HepG2 (cell line): ENCODE results near the gene FBXO4. TPM values are rescaled to one million over a fixed set of nuclear protein-coding genes. Genes with fewer than 3 reads are reported as not detected.

ENCODE experiments used
- ATF4 ChIP-seq, 2 experiments: fragments of 450-650 bp in 1 of 2; sonication (generic) in 1 of 2; formaldehyde crosslinking; IDR thresholded peaks; 2 replicates each; pipeline versions ENCODE4 v1.5.0 to v1.8.0; 2020 to 2022; ENCODE audit warnings: mild to moderate bottlenecking in 1 of 2, missing genetic modification reagents in 1 of 2
- CBX2 ChIP-seq, 2 experiments: fragments of 200-600 bp in 1 of 2; sonication (generic); formaldehyde crosslinking in 1 of 2; IDR thresholded peaks; 2 replicates each; pipeline versions ENCODE4 v1.7.0 to v1.8.1; 2018 to 2022; ENCODE audit warnings: low read depth in 2 of 2, low read length in 1 of 2, mild to moderate bottlenecking in 1 of 2, missing genetic modification reagents in 1 of 2
- CENPX ChIP-seq: sonication (generic); formaldehyde crosslinking; IDR thresholded peaks from 2 replicates; pipeline ENCODE4 v1.9.0; 2021; ENCODE audit warnings: mild to moderate bottlenecking, missing genetic modification reagents, moderate library complexity
- DPF2 ChIP-seq: sonication (generic); formaldehyde crosslinking; IDR thresholded peaks from 2 replicates; pipeline ENCODE4 v1.4.0; 2020; ENCODE audit warnings: mild to moderate bottlenecking, low read depth, missing genetic modification reagents, borderline replicate concordance
- ERF ChIP-seq: IDR thresholded peaks from 2 replicates; pipeline ENCODE4 v1.6.1; 2018; ENCODE audit warnings: missing biosample characterization, missing genetic modification reagents
- FOXJ3 ChIP-seq: sonication (generic); formaldehyde crosslinking; IDR thresholded peaks from 2 replicates; pipeline ENCODE4 v1.4.0; 2020; ENCODE audit warnings: missing genetic modification reagents, mild to moderate bottlenecking, borderline replicate concordance
- HDAC2 ChIP-seq: sonication (generic); formaldehyde crosslinking; IDR thresholded peaks from 2 replicates; pipeline ENCODE4 v1.4.0; 2020; ENCODE audit warnings: missing genetic modification reagents
- HNF1A ChIP-seq, 2 experiments: sonication (generic) in 1 of 2; formaldehyde crosslinking in 1 of 2; IDR thresholded peaks; 2 replicates each; pipeline versions ENCODE4 v1.4.0 to v1.6.1; 2016 to 2020; ENCODE audit warnings: borderline replicate concordance in 1 of 2, low read depth in 1 of 2, mild to moderate bottlenecking in 1 of 2, missing genetic modification reagents in 1 of 2
- NR0B2 ChIP-seq: sonication (generic); formaldehyde crosslinking; IDR thresholded peaks from 2 replicates; pipeline ENCODE4 v1.4.0; 2020; ENCODE audit warnings: mild to moderate bottlenecking, missing genetic modification reagents
- RBM22 ChIP-seq: fragments of 200-400 bp; formaldehyde crosslinking; optimal IDR thresholded peaks from 2 replicates; pipeline ENCODE3; 2017; ENCODE audit warnings: mild to moderate bottlenecking, low read length, moderate library complexity
- SMYD3 ChIP-seq: sonication (generic); formaldehyde crosslinking; IDR thresholded peaks from 2 replicates; pipeline ENCODE4 v1.8.1; 2023; ENCODE audit warnings: mild to moderate bottlenecking, missing genetic modification reagents
- SOX13 ChIP-seq, 3 experiments: fragments of 450-650 bp in 1 of 3; sonication (generic) in 1 of 3; formaldehyde crosslinking in 1 of 3; IDR thresholded peaks in 2 of 3; conservative IDR thresholded peaks in 1 of 3; 2 replicates each; pipeline versions ENCODE4 v1.5.0 to v1.6.1; 2016 to 2020; ENCODE audit warnings: antibody characterized with exemption in 1 of 3, mild to moderate bottlenecking in 1 of 3, missing compliant biosample characterization in 1 of 3, missing genetic modification reagents in 1 of 3, moderate library complexity in 1 of 3
- SOX5 ChIP-seq: IDR thresholded peaks from 2 replicates; pipeline ENCODE4 v1.6.1; 2016; ENCODE audit warnings: borderline replicate concordance
- TCF7L2 ChIP-seq: IDR thresholded peaks from 2 replicates; pipeline ENCODE4 v1.6.1; 2011; ENCODE audit warnings: mild to moderate bottlenecking, low read depth, low read length, moderate library complexity
- WIZ ChIP-seq: sonication (generic); formaldehyde crosslinking; IDR thresholded peaks from 2 replicates; pipeline ENCODE4 v1.5.1; 2020; ENCODE audit warnings: mild to moderate bottlenecking, missing genetic modification reagents
- ZEB1 ChIP-seq: IDR thresholded peaks from 2 replicates; pipeline ENCODE4 v1.6.1; 2012; ENCODE audit warnings: mild to moderate bottlenecking, low read depth, inconsistent platforms; ENCODE audit not compliant: insufficient replicate concordance
- ZFP36 ChIP-seq: fragments of 150-350 bp; IDR thresholded peaks from 2 replicates; pipeline ENCODE4 v1.6.1; 2018; ENCODE audit warnings: borderline replicate concordance, low read length, low read depth; ENCODE audit not compliant: partially characterized antibody
- ZNF260 ChIP-seq: sonication (generic); formaldehyde crosslinking; IDR thresholded peaks from 2 replicates; pipeline ENCODE4 v1.4.0; 2020; ENCODE audit warnings: missing genetic modification reagents, low read depth, mild to moderate bottlenecking, borderline replicate concordance
- ZNF282 ChIP-seq: fragments of 450-650 bp; IDR thresholded peaks from 2 replicates; pipeline ENCODE4 v1.6.1; 2018; ENCODE audit not compliant: partially characterized antibody
- ZNF331 ChIP-seq: sonication (generic); formaldehyde crosslinking; IDR thresholded peaks from 2 replicates; pipeline ENCODE4 v1.4.0; 2020; ENCODE audit warnings: missing genetic modification reagents
- ZNF33B ChIP-seq: sonication (generic); formaldehyde crosslinking; IDR thresholded peaks from 2 replicates; pipeline ENCODE4 v1.5.1; 2020; ENCODE audit warnings: mild to moderate bottlenecking, missing genetic modification reagents
- ZNF446 ChIP-seq: sonication (generic); formaldehyde crosslinking; IDR thresholded peaks from 2 replicates; pipeline ENCODE4 v1.5.0; 2020; ENCODE audit warnings: mild to moderate bottlenecking, missing genetic modification reagents
- polyA plus RNA-seq, 8 experiments: library from polyadenylated mRNA; depleted of rRNA in 3 of 8; stranded (reverse) in 7 of 8; unstranded in 1 of 8; fragments of >200 nt; fragmentation: Illumina TruSeq in 4 of 8; extraction: Trizol in 4 of 8; gene quantifications; 2 replicates each; pipeline versions ENCODE4 v1.2.1 to v1.2.3, GENCODE V29; 2011 to 2016; ENCODE audit warnings: low read depth in 4 of 8, missing spikeins in 1 of 8, mixed read lengths in 1 of 8; ENCODE audit not compliant: insufficient read depth in 1 of 8
- total RNA-seq, 5 experiments: library from RNA; depleted of rRNA; stranded (reverse); fragments of >200 nt; fragmentation: Illumina TruSeq; extraction: Trizol; gene quantifications; 2 replicates each; pipeline ENCODE4 v1.2.3, GENCODE V29; 2016; ENCODE audit warnings: low read depth in 1 of 5
- TF ChIP-seq, protein P1 (sequence below): IDR thresholded peaks from 2 replicates; pipeline ENCODE4 v1.6.1; 2016; ENCODE audit warnings: missing genetic modification reagents, missing compliant biosample characterization

FBXO4 gene
- total and polyA plus RNA-seq, 2 of the 13 experiments (the other 11 are each of a cell fraction or from before 2014, with no cell fraction given): 5.2 to 16.4 TPM

DNA sequence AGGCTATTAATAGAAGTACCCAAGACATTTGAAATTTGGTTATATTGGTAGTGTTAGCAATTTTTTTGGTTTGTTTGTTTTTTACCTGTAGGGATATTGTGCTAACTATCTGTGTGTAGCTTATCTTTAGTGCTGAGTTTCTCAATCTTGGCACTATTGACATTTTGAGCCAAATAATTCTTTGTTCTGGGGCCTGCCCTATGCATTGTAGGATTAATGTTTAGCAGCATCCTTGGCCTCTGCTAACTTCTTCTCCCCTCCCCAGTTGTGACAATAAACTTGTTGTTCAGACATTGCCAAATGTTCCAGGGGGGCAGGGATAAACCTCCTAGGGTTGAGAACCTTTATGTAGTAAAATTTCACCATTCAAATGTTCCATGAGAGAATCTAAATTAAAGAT, 4.0 kb downstream of the FBXO4 start (continued):
- no peak for TF ChIP-seq CBX2 (IDR thresholded peaks at IDR 0.05; ENCODE audit: low read depth, low read length)
- no peak for TF ChIP-seq CBX2 (CRISPR knock-in tag; IDR thresholded peaks at IDR 0.05; ENCODE audit: low read depth)
- TF ChIP-seq SOX13 (IDR thresholded peaks at IDR 0.05): peak; percentile 89
- TF ChIP-seq SOX13 (CRISPR knock-in tag; conservative IDR thresholded peaks at IDR 0.05 in 1 of 2, IDR thresholded peaks at IDR 0.05 in 1 of 2): peak in 1 of 2 experiments; percentile 98; a peak in 2 of 4 replicates
- 0 out of 2 replicates have a peak, but pooled peaks have one; percentile 42 for TF ChIP-seq HDAC2
- TF ChIP-seq ZNF33B: no peak
- 0 out of 2 replicates have a peak, but pooled peaks have one; percentile 16 for TF ChIP-seq ERF (CRISPR knock-in tag)
- peak; percentile 95 for TF ChIP-seq SOX5 (CRISPR knock-in tag)
- no peak for TF ChIP-seq SMYD3 (CRISPR knock-in tag)
- TF ChIP-seq ZEB1: peak; percentile 81
- TF ChIP-seq TCF7L2: peak; percentile 37; the same call in 1 of the 2 replicates
- TF ChIP-seq ZFP36: no peak
- TF ChIP-seq NR0B2 (CRISPR knock-in tag): no peak
- TF ChIP-seq ZNF260 (CRISPR knock-in tag): no peak
- TF ChIP-seq ZNF282: no peak
- TF ChIP-seq FOXJ3 (CRISPR knock-in tag): peak; percentile 61; the same call in 1 of the 2 replicates
- no peak for TF ChIP-seq WIZ (CRISPR knock-in tag)
- TF ChIP-seq ZNF446: no peak
- TF ChIP-seq, protein P1, sequence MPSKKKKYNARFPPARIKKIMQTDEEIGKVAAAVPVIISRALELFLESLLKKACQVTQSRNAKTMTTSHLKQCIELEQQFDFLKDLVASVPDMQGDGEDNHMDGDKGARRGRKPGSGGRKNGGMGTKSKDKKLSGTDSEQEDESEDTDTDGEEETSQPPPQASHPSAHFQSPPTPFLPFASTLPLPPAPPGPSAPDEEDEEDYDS (CRISPR knock-in tag): no peak
- TF ChIP-seq RBM22: no peak
- TF ChIP-seq ZNF331 (CRISPR knock-in tag): peak; percentile 65; the same call in 1 of the 2 replicates
- no peak for TF ChIP-seq CENPX (CRISPR knock-in tag)
- peak; percentile 71 for TF ChIP-seq HNF1A (IDR thresholded peaks at IDR 0.05; ENCODE audit: low read depth)
- peak; percentile 72; the same call in 1 of the 2 replicates for TF ChIP-seq HNF1A (CRISPR knock-in tag; IDR thresholded peaks at IDR 0.05; ENCODE audit: borderline replicate concordance)
- TF ChIP-seq DPF2: peak; percentile 27; the same call in 1 of the 2 replicates
- peak in 1 of 2 experiments; percentile 4; a peak in 1 of 4 replicates for TF ChIP-seq ATF4 (CRISPR knock-in tag; IDR thresholded peaks at IDR 0.05)
